GM23248 (cell line): ENCODE data around the gene PPP5C. TPM values are rescaled to one million over a fixed set of nuclear protein-coding genes. Genes with fewer than 3 reads are reported as not detected.

Source experiments
- DNase-seq: peaks from one replicate; pipeline ENCODE4 v3.0.0-alpha.2; 2015
- H2AFZ ChIP-seq: fragments of 200-600 bp; sonication (generic); 2 replicates; pipeline ENCODE4 v1.6.1; 2016; ENCODE audit warnings: antibody characterized with exemption
- H3F3A ChIP-seq: fragments of 200-600 bp; sonication (generic); 2 replicates; pipeline ENCODE4 v1.6.1; 2016; ENCODE audit warnings: mild to moderate bottlenecking, antibody characterized with exemption, mixed run types; ENCODE audit not compliant: insufficient read depth
- H3K27ac ChIP-seq: fragments of 200-600 bp; sonication (generic); 2 replicates; pipeline ENCODE4 v1.5.1; 2016; ENCODE audit warnings: mild to moderate bottlenecking
- H3K27me3 ChIP-seq: fragments of 200-600 bp; sonication (generic); replicated peaks from 2 replicates; pipeline ENCODE4 v1.6.1; 2016; ENCODE audit warnings: mild to moderate bottlenecking; ENCODE audit not compliant: insufficient read depth
- H3K36me3 ChIP-seq: fragments of 200-600 bp; sonication (generic); 2 replicates; pipeline ENCODE4 v1.6.1; 2016; ENCODE audit warnings: low read depth, mild to moderate bottlenecking
- H3K4me1 ChIP-seq: fragments of 200-600 bp; sonication (generic); 2 replicates; pipeline ENCODE4 v1.6.1; 2016; ENCODE audit warnings: mild to moderate bottlenecking; ENCODE audit not compliant: insufficient read depth
- H3K4me2 ChIP-seq: fragments of 200-600 bp; sonication (generic); one replicate; pipeline ENCODE4 v1.6.1; 2016; ENCODE audit warnings: mild to moderate bottlenecking; ENCODE audit not compliant: unreplicated experiment
- H3K4me3 ChIP-seq: fragments of 200-600 bp; sonication (generic); 2 replicates; pipeline ENCODE4 v1.5.1; 2016; ENCODE audit warnings: mild to moderate bottlenecking
- H3K79me2 ChIP-seq: fragments of 200-600 bp; sonication (generic); 2 replicates; pipeline ENCODE4 v1.6.1; 2016; ENCODE audit warnings: mild to moderate bottlenecking; ENCODE audit not compliant: insufficient read depth
- H3K9ac ChIP-seq: fragments of 200-600 bp; sonication (generic); 2 replicates; pipeline ENCODE4 v1.6.1; 2016; ENCODE audit warnings: mild to moderate bottlenecking
- H3K9me2 ChIP-seq: fragments of 200-600 bp; sonication (generic); 2 replicates; pipeline ENCODE4 v1.6.1; 2016; ENCODE audit warnings: mixed run types, mild to moderate bottlenecking, moderate library complexity; ENCODE audit not compliant: insufficient read depth
- H3K9me3 ChIP-seq: fragments of 200-600 bp; sonication (generic); one replicate; pipeline ENCODE4 v1.6.1; 2017; ENCODE audit warnings: low read depth
- H4K20me1 ChIP-seq: fragments of 200-600 bp; sonication (generic); 2 replicates; pipeline ENCODE4 v1.6.0; 2016; ENCODE audit not compliant: insufficient read depth
- EZH2 ChIP-seq: fragments of 200-600 bp; sonication (generic); IDR thresholded peaks from 2 replicates; pipeline ENCODE4 v1.6.1; 2018; ENCODE audit warnings: antibody characterized with exemption, mild to moderate bottlenecking; ENCODE audit not compliant: insufficient read depth, poor library complexity, severe bottlenecking
- EZH2phosphoT487 ChIP-seq: fragments of 200-600 bp; sonication (generic); IDR thresholded peaks from 2 replicates; pipeline ENCODE4 v1.6.1; 2018; ENCODE audit warnings: antibody characterized with exemption, moderate library complexity, mild to moderate bottlenecking, low read depth; ENCODE audit not compliant: insufficient read depth
- WGBS, 2 experiments: methylation state at CpG; one replicate each; pipeline ENCODE4 v1.1.6; 2015 to 2017; ENCODE audit warnings: low lambda C conversion rate in 2 of 2, low coverage in 1 of 2; ENCODE audit errors: missing lambda C conversion rate in 2 of 2; 5-methylcytosine and 5-hydroxymethylcytosine counted together
- in situ Hi-C: fragments of 300-500 bp; cut with MboI; formaldehyde crosslinking; loops from 2 replicates; pipeline ENCODE4 v1.15.0; 2020
- polyA plus RNA-seq: library from polyadenylated mRNA; unstranded; fragments of >200 nt; fragmentation: Nextera tagmentation; extraction: Ambion mirVana; gene quantifications from 2 replicates; pipeline ENCODE4 v1.2.1, GENCODE V29; 2016
- total RNA-seq: library from RNA; depleted of rRNA; stranded (reverse); fragments of >200 nt; shearing (Covaris generic); gene quantifications from 2 replicates; pipeline ENCODE4 v1.2.3, GENCODE V29; 2014

Gene PPP5C
- total and polyA plus RNA-seq, 2 experiments from 2014 or later = 47.3 to 60.8 TPM

DNA sequence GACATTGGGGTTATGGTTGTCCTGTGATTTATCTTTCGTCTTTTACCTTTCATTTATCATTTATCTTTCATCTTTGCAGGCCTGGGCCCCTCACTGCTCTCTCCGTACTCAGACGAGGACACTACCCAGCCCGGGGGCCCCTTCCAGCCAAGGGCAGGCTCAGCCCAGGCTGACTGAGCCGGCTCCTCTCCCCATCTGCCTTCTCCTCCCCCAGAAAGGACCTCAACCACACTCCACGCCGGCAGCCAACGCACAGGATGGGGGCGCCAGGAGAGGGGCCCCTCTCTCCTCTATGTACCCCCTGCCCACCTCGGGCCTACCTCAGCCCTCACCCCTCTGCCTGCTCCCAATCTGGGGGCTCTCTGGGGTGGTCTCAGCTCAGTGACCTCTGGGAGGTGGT is 7.4 kb upstream of the PPP5C start:
- no peaks in the 10 kb centered on the region for H3K79me2 ChIP-seq
- no peak overlapping the region for H3K4me3 ChIP-seq
- H3K4me1 ChIP-seq = no peaks in the 10 kb centered on the region
- H3K4me2 ChIP-seq = no peak overlapping the region
- H4K20me1 ChIP-seq = no peaks in the 10 kb centered on the region
- WGBS, 2 experiments = 74 to 80% methylated on average over 10 of the region's 10 CpGs
- no peaks in the 10 kb centered on the region for H3K36me3 ChIP-seq
- in situ Hi-C loops = no loop called here
- H3K27me3 ChIP-seq = no peaks in the 10 kb centered on the region
- H3K9me3 ChIP-seq = no peaks in the 10 kb centered on the region
- H3K9ac ChIP-seq = no peak overlapping the region
- DNase-seq = no peak
- TF ChIP-seq EZH2 (no peak), EZH2phosphoT487 (no peak)
- no peaks in the 10 kb centered on the region for H3F3A ChIP-seq
- no peaks in the 10 kb centered on the region for H3K9me2 ChIP-seq
- no peak overlapping the region for H3K27ac ChIP-seq
- no peak overlapping the region for H2AFZ ChIP-seq

DNA sequence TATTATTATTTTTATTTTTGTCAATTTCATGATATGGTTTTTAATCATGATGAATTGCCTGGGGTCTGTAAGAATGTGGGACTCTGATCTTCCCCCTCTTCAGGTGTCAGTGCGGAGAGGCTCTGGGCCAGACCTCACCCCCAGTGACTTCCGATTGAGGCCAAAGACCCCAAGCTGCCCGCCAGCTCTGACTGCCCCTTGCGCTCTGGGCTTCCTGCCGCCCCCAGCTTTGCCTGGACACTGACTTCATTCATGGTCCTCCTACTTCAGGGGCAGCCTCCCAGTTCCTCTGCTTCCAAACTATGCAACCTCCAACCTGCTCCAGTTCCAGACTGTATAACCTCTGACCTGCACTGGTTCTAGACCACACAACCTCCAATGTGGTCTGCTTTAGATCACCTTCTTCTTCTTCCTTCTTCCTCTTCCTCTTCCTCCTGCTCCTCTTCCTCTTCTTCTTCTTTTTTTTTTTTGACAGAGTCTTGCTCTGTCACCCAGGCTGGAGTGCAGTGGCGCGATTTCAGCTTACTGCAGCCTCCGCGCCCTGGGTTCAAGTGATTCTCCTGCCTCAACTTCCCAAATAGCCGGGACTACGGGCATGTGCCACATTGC is 6.7 kb upstream of the PPP5C start:
- Histone ChIP-seq H4K20me1 (no peaks in the 10 kb centered on the region), H3K4me3 (no peak overlapping the region), H3K36me3 (no peaks in the 10 kb centered on the region), H2AFZ (no peak overlapping the region), H3K9me2 (no peaks in the 10 kb centered on the region), H3K9ac (no peak overlapping the region), H3K9me3 (no peaks in the 10 kb centered on the region), H3K27me3 (no peaks in the 10 kb centered on the region), H3K4me2 (no peak overlapping the region), H3K27ac (no peak overlapping the region), H3K79me2 (no peaks in the 10 kb centered on the region), H3F3A (no peaks in the 10 kb centered on the region), H3K4me1 (no peaks in the 10 kb centered on the region)
- TF ChIP-seq EZH2 (no peak), EZH2phosphoT487 (no peak)
- in situ Hi-C loops = no loop called here
- no peak for DNase-seq
- WGBS, 2 experiments = 93 to 97% methylated on average over 11 of the region's 11 CpGs

DNA sequence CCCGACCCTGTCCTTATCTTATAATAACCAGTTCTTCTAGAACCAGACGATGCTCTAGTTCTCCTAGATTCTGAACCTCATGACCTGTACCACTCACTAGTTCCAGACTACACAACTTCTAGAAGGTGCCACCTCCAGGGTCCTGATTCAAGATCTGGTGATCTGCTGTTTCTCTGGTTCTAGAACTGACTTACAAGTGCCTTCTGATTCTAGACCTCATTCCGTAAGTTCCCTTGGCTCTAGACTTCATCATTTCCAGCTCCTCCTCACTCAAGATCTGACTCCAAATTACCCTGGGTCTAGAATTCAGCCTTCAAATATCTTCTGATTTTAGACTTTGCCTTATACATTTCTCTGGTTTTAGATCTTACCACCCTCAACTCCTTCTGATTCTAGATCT is 5.0 kb upstream of the PPP5C start:
- in situ Hi-C loops = no loop called here
- Histone ChIP-seq H3K4me3 (no peak overlapping the region), H3K27me3 (no peaks in the 10 kb centered on the region), H4K20me1 (no peaks in the 10 kb centered on the region), H3K36me3 (no peaks in the 10 kb centered on the region), H3F3A (no peaks in the 10 kb centered on the region), H3K9me2 (no peaks in the 10 kb centered on the region), H2AFZ (no peak overlapping the region), H3K4me2 (no peak overlapping the region), H3K9me3 (no peaks in the 10 kb centered on the region), H3K79me2 (peaks cover under 1% of the 10 kb centered on the region; the same call in 1 of the 2 replicates), H3K27ac (no peak overlapping the region), H3K4me1 (no peaks in the 10 kb centered on the region), H3K9ac (no peak overlapping the region)
- WGBS, 2 experiments = 92% methylated on average over 3 of the region's 3 CpGs
- no peak for DNase-seq
- TF ChIP-seq EZH2phosphoT487 = no peak

DNA sequence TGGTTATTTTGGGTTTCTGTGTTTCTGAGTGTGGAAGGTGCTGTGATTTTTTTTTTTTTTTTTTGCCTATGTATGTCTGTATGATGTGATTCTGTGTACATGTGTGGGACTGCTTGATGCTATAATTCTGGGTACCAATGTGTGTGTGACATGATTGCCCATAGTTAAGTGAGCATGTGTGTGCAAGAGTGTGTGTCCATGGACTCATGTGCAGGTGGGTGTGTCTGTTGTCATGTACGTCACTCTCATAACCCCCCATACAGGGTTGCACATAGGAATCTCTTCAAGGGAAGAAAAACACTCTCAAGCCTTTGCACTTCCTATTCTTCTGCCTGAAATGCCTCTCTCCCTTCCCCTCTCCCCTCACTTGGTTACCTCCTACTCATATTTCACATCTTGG is 2.5 kb upstream of the PPP5C start:
- H3K36me3 ChIP-seq = no peaks in the 10 kb centered on the region
- H2AFZ ChIP-seq = no peak overlapping the region
- no peaks in the 10 kb centered on the region for H3K9me3 ChIP-seq
- peaks cover 25% of the 10 kb centered on the region for H3K79me2 ChIP-seq
- in situ Hi-C loops = no loop called here
- no peaks in the 10 kb centered on the region for H3K9me2 ChIP-seq
- no peak overlapping the region for H3K4me2 ChIP-seq
- no peak overlapping the region for H3K4me3 ChIP-seq
- H3K4me1 ChIP-seq = peaks cover 8% of the 10 kb centered on the region; the same call in 1 of the 2 replicates
- H3K27ac ChIP-seq = no peak overlapping the region
- no peaks in the 10 kb centered on the region for H4K20me1 ChIP-seq
- no peaks in the 10 kb centered on the region for H3F3A ChIP-seq
- 50 to 64% methylated on average over 1 of the region's 1 CpG for WGBS, 2 experiments
- TF ChIP-seq EZH2phosphoT487 = no peak
- DNase-seq = no peak
- H3K9ac ChIP-seq = no peak overlapping the region
- H3K27me3 ChIP-seq = no peaks in the 10 kb centered on the region

DNA sequence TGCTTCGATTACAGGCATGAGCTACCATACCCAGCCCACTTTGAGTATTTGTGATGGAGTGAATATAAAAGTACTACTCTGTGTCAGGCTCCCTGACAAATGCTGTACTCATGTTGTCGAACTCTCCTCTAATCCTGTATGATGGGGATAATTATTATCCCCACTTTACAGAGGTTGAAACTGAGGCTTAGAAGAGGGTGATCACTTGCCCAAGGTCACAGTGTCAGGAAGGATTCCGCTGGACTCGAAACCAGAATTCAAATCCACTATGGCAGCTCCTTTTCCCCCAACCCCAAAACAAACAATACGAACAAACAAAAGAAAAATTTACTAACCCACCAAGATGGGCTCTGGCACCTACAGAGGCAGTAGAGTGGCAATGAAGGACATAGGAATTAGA is 1.7 kb upstream of the PPP5C start:
- Histone ChIP-seq H3K4me3 (no peak overlapping the region), H4K20me1 (no peaks in the 10 kb centered on the region), H3K9me2 (no peaks in the 10 kb centered on the region), H2AFZ (no peak overlapping the region), H3K4me1 (peaks cover 8% of the 10 kb centered on the region; the same call in 1 of the 2 replicates), H3K9ac (no peak overlapping the region), H3K27ac (no peak overlapping the region), H3K27me3 (no peaks in the 10 kb centered on the region), H3F3A (no peaks in the 10 kb centered on the region), H3K9me3 (no peaks in the 10 kb centered on the region), H3K36me3 (no peaks in the 10 kb centered on the region), H3K4me2 (no peak overlapping the region), H3K79me2 (peaks cover 33% of the 10 kb centered on the region)
- WGBS, 2 experiments = 89 to 90% methylated on average over 5 of the region's 5 CpGs
- in situ Hi-C loops = no loop called here
- TF ChIP-seq EZH2 = no peak
- TF ChIP-seq EZH2phosphoT487 = no peak
- DNase-seq = no peak
